Epidermal melanocyte (primary cell): ENCODE data around the gene PCDHGC4.

Experiments used
- DNase-seq: peaks from one replicate; pipeline ENCODE4 v3.0.0; 2011; ENCODE audit warnings: low spot score; ENCODE audit not compliant: insufficient read length

The PCDHGC4 gene

GRCh38 chr5:141529002-141529401 is 44.2 kb downstream of the PCDHGC4 start:
- no peak for DNase-seq

- DNase-seq = no peak
Measured at GRCh38 chr5:141529873-141530272, 45.0 kb downstream of the PCDHGC4 start.

- no peak for DNase-seq
Measured at GRCh38 chr5:141532726-141533125, 47.9 kb downstream of the PCDHGC4 start.

GRCh38 chr5:141533897-141534296 is 49.1 kb downstream of the PCDHGC4 start:
- no peak for DNase-seq

GRCh38 chr5:141534492-141535213 is 49.8 kb downstream of the PCDHGC4 start:
- no peak for DNase-seq
